Tibial nerve (tissue), 4 donors: ENCODE measurements around the gene SLC8A3. TPM values are rescaled to one million over a fixed set of nuclear protein-coding genes. Genes with fewer than 3 reads are reported as not detected.

Source experiments
- DNase-seq, 2 donors: peaks; one replicate each; pipeline ENCODE4 v3.0.0-alpha.2; 2019; ENCODE audit warnings: low spot score in 2 of 2
- H3K27ac ChIP-seq, 4 donors: fragments of 200-600 bp; sonication (generic) in 3 of 4; one replicate each; pipeline ENCODE4 v1.5.1; 2017 to 2019; ENCODE audit warnings: mild to moderate bottlenecking in 1 of 4
- H3K27me3 ChIP-seq, 2 donors: fragments of 200-600 bp; sonication (generic) in 1 of 2; one replicate each; pipeline versions ENCODE4 v1.5.1 to v1.6.0; 2017 to 2019
- H3K36me3 ChIP-seq, 3 donors: fragments of 200-600 bp; sonication (generic); one replicate each; pipeline ENCODE4 v1.5.1; 2018 to 2019
- H3K4me1 ChIP-seq, 4 donors: fragments of 200-600 bp; sonication (generic) in 3 of 4; one replicate each; pipeline ENCODE4 v1.5.1; 2017 to 2019
- H3K4me3 ChIP-seq, 4 donors: fragments of 200-600 bp; sonication (generic) in 3 of 4; one replicate each; pipeline ENCODE4 v1.5.1; 2017 to 2019; ENCODE audit warnings: mild to moderate bottlenecking in 1 of 4, moderate library complexity in 1 of 4
- H3K9me3 ChIP-seq, 4 donors: fragments of 200-600 bp; sonication (generic) in 3 of 4; one replicate each; pipeline ENCODE4 v1.5.1; 2017 to 2019
- EP300 ChIP-seq, 2 donors: sonication (generic); formaldehyde crosslinking; IDR thresholded peaks; one replicate each; pipeline ENCODE4 v1.6.1; 2017; ENCODE audit warnings: antibody characterized with exemption in 2 of 2, mild to moderate bottlenecking in 1 of 2
- POLR2A ChIP-seq, 2 donors: fragments of 450-650 bp; IDR thresholded peaks; one replicate each; pipeline ENCODE4 v1.6.1; 2017; ENCODE audit warnings: antibody characterized with exemption in 2 of 2, mild to moderate bottlenecking in 2 of 2, moderate library complexity in 2 of 2
- WGBS, 2 donors: methylation state at CpG; one replicate each; pipeline ENCODE4 v1.1.5; 2018; 5-methylcytosine and 5-hydroxymethylcytosine counted together
- total RNA-seq, 4 donors: library from RNA; depleted of rRNA; stranded (reverse); fragments of >200 nt; gene quantifications; one replicate each; pipeline ENCODE4 v1.1.0, GENCODE V29; 2016
- TF ChIP-seq, protein P1 (sequence below), 5 experiments: fragments of 200-600 bp in 3 of 5; fragments of 450-650 bp in 2 of 5; sonication (generic) in 3 of 5; IDR thresholded peaks; one replicate each; pipeline ENCODE4 v1.5.1; 2016 to 2019; ENCODE audit warnings: antibody characterized with exemption in 5 of 5, mild to moderate bottlenecking in 3 of 5, moderate library complexity in 2 of 5

Gene SLC8A3
- total RNA-seq, 4 donors from 2014 or later = 0.20 to 1.0 (median 0.22) TPM; not detected in 1

DNA sequence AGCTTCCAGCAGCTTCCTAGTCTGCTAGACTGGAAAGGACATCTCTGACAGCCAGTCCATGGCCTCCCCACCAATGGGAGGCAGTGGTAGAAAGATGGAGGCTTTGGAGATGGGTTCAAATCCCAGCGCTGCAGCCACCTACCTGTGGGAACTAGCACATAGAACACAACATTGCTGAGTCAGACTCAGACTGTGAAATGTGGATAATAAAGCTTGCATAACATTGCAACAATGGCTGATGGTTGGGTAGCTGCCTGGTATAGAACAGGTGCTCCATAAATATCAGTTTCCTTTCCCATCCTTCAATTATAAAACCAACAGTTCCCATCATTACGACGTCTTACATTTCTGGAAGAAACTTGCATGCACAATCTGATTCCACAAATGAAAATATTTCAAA lies 94.6 kb downstream of the SLC8A3 start:
- Histone ChIP-seq H3K27ac (no peak overlapping the region), H3K36me3 (no peaks in the 10 kb centered on the region), H3K9me3 (no peaks in the 10 kb centered on the region), H3K27me3 (no peaks in the 10 kb centered on the region), H3K4me3 (no peak overlapping the region), H3K4me1 (no peaks in the 10 kb centered on the region)
- 92 to 93% methylated on average over 3 of the region's 3 CpGs for WGBS, 2 donors
- DNase-seq = no peak
- TF ChIP-seq, protein P1, sequence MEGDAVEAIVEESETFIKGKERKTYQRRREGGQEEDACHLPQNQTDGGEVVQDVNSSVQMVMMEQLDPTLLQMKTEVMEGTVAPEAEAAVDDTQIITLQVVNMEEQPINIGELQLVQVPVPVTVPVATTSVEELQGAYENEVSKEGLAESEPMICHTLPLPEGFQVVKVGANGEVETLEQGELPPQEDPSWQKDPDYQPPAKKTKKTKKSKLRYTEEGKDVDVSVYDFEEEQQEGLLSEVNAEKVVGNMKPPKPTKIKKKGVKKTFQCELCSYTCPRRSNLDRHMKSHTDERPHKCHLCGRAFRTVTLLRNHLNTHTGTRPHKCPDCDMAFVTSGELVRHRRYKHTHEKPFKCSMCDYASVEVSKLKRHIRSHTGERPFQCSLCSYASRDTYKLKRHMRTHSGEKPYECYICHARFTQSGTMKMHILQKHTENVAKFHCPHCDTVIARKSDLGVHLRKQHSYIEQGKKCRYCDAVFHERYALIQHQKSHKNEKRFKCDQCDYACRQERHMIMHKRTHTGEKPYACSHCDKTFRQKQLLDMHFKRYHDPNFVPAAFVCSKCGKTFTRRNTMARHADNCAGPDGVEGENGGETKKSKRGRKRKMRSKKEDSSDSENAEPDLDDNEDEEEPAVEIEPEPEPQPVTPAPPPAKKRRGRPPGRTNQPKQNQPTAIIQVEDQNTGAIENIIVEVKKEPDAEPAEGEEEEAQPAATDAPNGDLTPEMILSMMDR (IDR thresholded peaks at IDR 0.05) = no peak
- TF ChIP-seq POLR2A (IDR thresholded peaks at IDR 0.05) (no peak), EP300 (IDR thresholded peaks at IDR 0.05) (no peak)

DNA sequence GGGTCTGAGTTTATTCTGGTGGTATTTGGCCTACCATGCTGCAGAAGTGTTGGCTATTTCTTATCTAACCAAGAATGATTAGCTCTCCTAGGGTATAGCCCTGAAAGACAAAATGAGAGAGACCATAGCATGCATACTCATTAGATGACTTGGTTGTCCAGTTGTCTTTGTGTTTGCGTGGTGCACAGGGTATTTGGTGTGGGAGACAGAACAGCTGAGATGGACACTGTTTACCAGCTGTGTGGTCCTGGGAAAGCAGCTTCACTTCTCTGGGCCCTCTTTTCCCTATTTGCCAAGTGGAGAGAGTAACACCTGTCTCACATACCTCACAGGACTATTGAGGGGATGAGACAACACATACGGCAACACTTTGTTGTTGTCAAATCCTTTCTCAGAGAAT lies 95.6 kb downstream of the SLC8A3 start:
- WGBS, 2 donors = 79 to 83% methylated on average over 2 of the region's 2 CpGs
- Histone ChIP-seq H3K27ac (no peak overlapping the region), H3K27me3 (no peaks in the 10 kb centered on the region), H3K36me3 (no peaks in the 10 kb centered on the region), H3K4me1 (no peaks in the 10 kb centered on the region), H3K4me3 (no peak overlapping the region), H3K9me3 (no peaks in the 10 kb centered on the region)
- DNase-seq = no peak
- no peak for TF ChIP-seq EP300 (IDR thresholded peaks at IDR 0.05)

DNA sequence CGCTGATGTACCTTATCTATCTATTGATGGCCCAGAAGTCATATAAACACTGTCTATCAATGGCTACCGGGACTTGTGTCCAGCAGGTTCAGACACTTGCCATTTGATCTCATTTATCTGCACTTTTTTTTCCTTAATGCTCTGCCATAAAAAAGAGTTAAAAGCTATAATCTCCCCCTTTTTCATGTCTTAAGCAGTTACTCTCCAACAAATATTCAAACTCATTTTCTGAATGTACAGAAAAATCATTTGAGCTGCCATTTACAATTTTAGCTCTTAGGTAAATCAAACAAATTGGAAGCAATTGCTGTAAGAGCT lies 101.4 kb downstream of the SLC8A3 start:
- TF ChIP-seq POLR2A (IDR thresholded peaks at IDR 0.05) (no peak), EP300 (IDR thresholded peaks at IDR 0.05) (no peak)
- TF ChIP-seq, protein P1 (IDR thresholded peaks at IDR 0.05) = no peak
- DNase-seq = no peak
- WGBS, 2 donors = 23% methylated on average over 2 of the region's 2 CpGs
- Histone ChIP-seq H3K4me1 (no peaks in the 10 kb centered on the region), H3K27ac (no peak overlapping the region), H3K4me3 (no peak overlapping the region), H3K27me3 (no peaks in the 10 kb centered on the region), H3K36me3 (no peaks in the 10 kb centered on the region), H3K9me3 (no peaks in the 10 kb centered on the region)

DNA sequence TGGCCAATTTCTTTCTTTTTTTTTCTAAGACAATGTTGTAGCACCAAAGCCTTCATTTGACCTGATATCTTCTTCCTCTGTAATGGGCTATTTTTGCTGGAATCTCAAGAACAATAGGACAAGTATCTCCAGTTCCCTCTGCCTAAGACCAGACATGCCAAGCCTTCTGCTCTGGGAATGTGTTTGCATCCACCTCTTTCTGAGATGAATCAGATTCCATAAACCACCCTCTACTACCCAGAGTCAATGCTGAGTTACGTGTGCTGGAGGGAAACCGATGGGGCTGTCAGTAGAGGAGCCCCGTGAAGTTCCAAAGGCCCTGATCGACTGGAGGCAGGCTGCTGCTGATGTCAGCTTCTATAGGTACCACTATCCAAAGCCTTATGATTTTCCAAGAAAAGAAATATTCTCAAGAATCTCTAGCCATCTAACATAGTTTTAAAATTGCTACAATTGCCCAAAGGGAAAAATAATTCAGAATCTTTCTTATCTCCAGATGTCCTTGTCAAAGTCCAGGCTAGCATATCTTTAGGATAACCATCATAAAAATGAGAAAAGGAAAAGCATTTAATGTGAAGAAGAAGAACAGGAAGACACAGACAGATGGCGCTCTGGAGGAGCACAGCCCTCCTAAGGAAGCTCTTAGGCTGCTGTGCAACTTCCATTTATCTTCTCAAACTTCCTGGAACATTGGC lies 101.9 kb downstream of the SLC8A3 start:
- H3K4me3 ChIP-seq = no peak overlapping the region
- no peaks in the 10 kb centered on the region for H3K36me3 ChIP-seq
- H3K4me1 ChIP-seq = no peaks in the 10 kb centered on the region
- TF ChIP-seq POLR2A (IDR thresholded peaks at IDR 0.05) = no peak
- TF ChIP-seq, protein P1 (IDR thresholded peaks at IDR 0.05) = peak in 2 of 5 experiments; percentile 8 to 24
- no peak for TF ChIP-seq EP300 (IDR thresholded peaks at IDR 0.05)
- no peaks in the 10 kb centered on the region for H3K27me3 ChIP-seq
- H3K27ac ChIP-seq = no peak overlapping the region
- no peak for DNase-seq
- WGBS, 2 donors = 41 to 46% methylated on average over 5 of the region's 5 CpGs
- H3K9me3 ChIP-seq = no peaks in the 10 kb centered on the region

DNA sequence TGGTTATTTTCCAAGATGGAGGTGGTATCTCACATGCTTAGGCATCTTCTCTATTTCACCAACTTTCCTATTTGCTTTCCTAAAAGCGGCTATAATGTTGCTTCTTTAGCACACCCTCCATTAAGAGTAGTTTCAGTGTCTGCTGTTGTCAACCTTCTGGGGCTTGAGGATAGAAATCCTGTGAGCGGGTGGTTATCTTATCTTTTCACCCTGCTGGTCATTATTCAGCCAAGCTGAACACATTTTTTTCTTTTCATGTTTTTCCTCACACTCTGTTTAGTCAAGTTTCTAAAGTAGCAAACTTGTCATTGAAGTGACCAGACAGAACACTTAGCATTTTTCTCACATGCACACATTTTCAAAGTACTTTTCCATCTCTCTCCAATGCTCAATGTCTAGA lies 104.5 kb downstream of the SLC8A3 start:
- no peak for DNase-seq
- no peaks in the 10 kb centered on the region for H3K9me3 ChIP-seq
- WGBS, 2 donors = 58 to 70% methylated on average over 2 of the region's 2 CpGs

More for the DNA sequence above, 104.5 kb downstream of the SLC8A3 start:
- Histone ChIP-seq H3K36me3 (no peaks in the 10 kb centered on the region), H3K4me1 (no peaks in the 10 kb centered on the region), H3K4me3 (no peak overlapping the region), H3K27me3 (no peaks in the 10 kb centered on the region), H3K27ac (no peak overlapping the region)
- TF ChIP-seq POLR2A (IDR thresholded peaks at IDR 0.05) (no peak), EP300 (IDR thresholded peaks at IDR 0.05) (no peak)
- TF ChIP-seq, protein P1 (IDR thresholded peaks at IDR 0.05) = no peak
